HEK293T (cell line): Measurements from ENCODE around the gene CCDC80.

Source experiments
- CTCF ChIA-PET: fragments of 350-600 bp; formaldehyde crosslinking; extraction: SDS; loops from one replicate; lab custom pipeline; 2021; ENCODE audit warnings: antibody characterized with exemption, inconsistent platforms; lab: Yijun Ruan, JAX
- POLR2A ChIA-PET: fragments of 350-600 bp; formaldehyde crosslinking; extraction: SDS; loops from one replicate; lab custom pipeline; 2020; ENCODE audit warnings: antibody characterized with exemption, inconsistent platforms; lab: Yijun Ruan, JAX
- DNase-seq: peaks from one replicate; pipeline ENCODE4 v3.0.0; 2012; ENCODE audit warnings: mixed read lengths; ENCODE audit errors: extremely low spot score
- ARNT ChIP-seq: fragments of 450-650 bp; IDR thresholded peaks from 2 replicates; pipeline ENCODE4 v1.6.1; 2017; ENCODE audit warnings: mild to moderate bottlenecking
- BHLHE40 ChIP-seq: fragments of 450-650 bp; IDR thresholded peaks from 2 replicates; pipeline ENCODE4 v1.6.1; 2016; ENCODE audit warnings: mild to moderate bottlenecking, moderate library complexity, borderline replicate concordance
- CTBP1 ChIP-seq: fragments of 450-650 bp; IDR thresholded peaks from 2 replicates; pipeline ENCODE4 v1.6.1; 2016; ENCODE audit warnings: borderline replicate concordance
- ELF4 ChIP-seq: fragments of 450-650 bp; IDR thresholded peaks from 2 replicates; pipeline ENCODE4 v1.6.1; 2017; ENCODE audit warnings: antibody characterized with exemption
- FOXA1 ChIP-seq: fragments of 450-650 bp; IDR thresholded peaks from 2 replicates; pipeline ENCODE4 v1.6.1; 2016; ENCODE audit warnings: mild to moderate bottlenecking
- FOXK2 ChIP-seq: fragments of 450-650 bp; IDR thresholded peaks from 2 replicates; pipeline ENCODE4 v1.6.1; 2016; ENCODE audit warnings: mild to moderate bottlenecking
- FOXM1 ChIP-seq: fragments of 450-650 bp; IDR thresholded peaks from 2 replicates; pipeline ENCODE4 v1.6.1; 2017; ENCODE audit warnings: mild to moderate bottlenecking, borderline replicate concordance
- HDGF ChIP-seq: fragments of 450-650 bp; IDR thresholded peaks from 2 replicates; pipeline ENCODE4 v1.6.1; 2017; ENCODE audit warnings: antibody characterized with exemption, borderline replicate concordance
- L3MBTL2 ChIP-seq: fragments of 450-650 bp; conservative IDR thresholded peaks from 2 replicates; pipeline ENCODE4 v1.6.1; 2016; ENCODE audit warnings: mild to moderate bottlenecking
- LEF1 ChIP-seq: fragments of 450-650 bp; IDR thresholded peaks from 2 replicates; pipeline ENCODE4 v1.6.1; 2017; ENCODE audit warnings: mild to moderate bottlenecking, borderline replicate concordance
- NFRKB ChIP-seq: fragments of 450-650 bp; IDR thresholded peaks from 2 replicates; pipeline ENCODE4 v1.6.1; 2016; ENCODE audit warnings: mild to moderate bottlenecking, moderate library complexity
- PKNOX1 ChIP-seq: fragments of 450-650 bp; IDR thresholded peaks from 2 replicates; pipeline ENCODE4 v1.6.1; 2016
- SP1 ChIP-seq: fragments of 450-650 bp; IDR thresholded peaks from 2 replicates; pipeline ENCODE4 v1.6.1; 2017
- SUZ12 ChIP-seq: fragments of 450-650 bp; IDR thresholded peaks from 2 replicates; pipeline ENCODE4 v1.6.1; 2016; ENCODE audit warnings: mild to moderate bottlenecking
- TARDBP ChIP-seq: fragments of 450-650 bp; IDR thresholded peaks from 2 replicates; pipeline ENCODE4 v1.6.1; 2016
- ZNF384 ChIP-seq: fragments of 450-650 bp; IDR thresholded peaks from 2 replicates; pipeline ENCODE4 v1.6.1; 2016

CCDC80 gene

GRCh38 chr3:112623717-112624116 is 17.2 kb downstream of the CCDC80 start:
- ChIA-PET POLR2A (no interaction called here), CTCF (no interaction called here)
- no peak for TF ChIP-seq NFRKB
- TF ChIP-seq ELF4: no peak
- TF ChIP-seq HDGF: no peak
- TF ChIP-seq L3MBTL2: no peak
- no peak for TF ChIP-seq SUZ12
- no peak for TF ChIP-seq LEF1
- TF ChIP-seq TARDBP: no peak
- TF ChIP-seq FOXA1: no peak
- TF ChIP-seq ZNF384: no peak
- no peak for TF ChIP-seq BHLHE40
- no peak for TF ChIP-seq CTBP1
- TF ChIP-seq ARNT: no peak
- no peak for TF ChIP-seq SP1
- TF ChIP-seq FOXM1: no peak
- TF ChIP-seq FOXK2: no peak
- no peak for DNase-seq

GRCh38 chr3:112623213-112623612 is 17.7 kb downstream of the CCDC80 start:
- TF ChIP-seq LEF1: no peak
- TF ChIP-seq FOXA1: no peak
- TF ChIP-seq BHLHE40: no peak
- no peak for TF ChIP-seq L3MBTL2
- no peak for TF ChIP-seq ARNT
- ChIA-PET CTCF (no interaction called here), POLR2A (no interaction called here)
- DNase-seq: no peak

- TF ChIP-seq ARNT (no peak), TARDBP (no peak), NFRKB (no peak), HDGF (no peak), LEF1 (no peak), BHLHE40 (no peak), ELF4 (no peak), ZNF384 (no peak), L3MBTL2 (no peak)
- no peak for DNase-seq
- ChIA-PET POLR2A (no interaction called here), CTCF (interaction anchor here (0.7 to 1.2 kb wide), 2 partner anchors 16 to 116 kb away, joined by 3 to 5 read pairs; no protein-coding TSS in a partner anchor)
Observed at GRCh38 chr3:112619295-112619694, 21.6 kb downstream of the CCDC80 start.

GRCh38 chr3:112617285-112617684 is 23.7 kb downstream of the CCDC80 start:
- POLR2A ChIA-PET: no interaction called here
- TF ChIP-seq HDGF (no peak), FOXA1 (no peak), ARNT (no peak), PKNOX1 (no peak), SP1 (no peak), FOXK2 (no peak), NFRKB (no peak)
- CTCF ChIA-PET: no interaction called here
- DNase-seq: no peak

GRCh38 chr3:112615989-112616731 is 24.8 kb downstream of the CCDC80 start:
- CTCF ChIA-PET: no interaction called here
- TF ChIP-seq NFRKB: no peak
- TF ChIP-seq FOXM1: no peak
- TF ChIP-seq SUZ12: no peak
- no peak for TF ChIP-seq LEF1
- TF ChIP-seq CTBP1: no peak
- TF ChIP-seq ARNT: no peak
- TF ChIP-seq PKNOX1: no peak
- no peak for TF ChIP-seq ELF4
- no peak for TF ChIP-seq BHLHE40
- no peak for TF ChIP-seq L3MBTL2
- DNase-seq: no peak
- POLR2A ChIA-PET: no interaction called here

- no peak for DNase-seq
- ChIA-PET POLR2A (interaction anchor here (0.7 kb wide), 1 partner anchor 902 kb away, joined by 3 read pairs; no protein-coding TSS in a partner anchor), CTCF (interaction anchor here (0.6 to 1.6 kb wide), 2 partner anchors 29 to 500 kb away, joined by 3 to 8 read pairs; no protein-coding TSS in a partner anchor)
- no peak for TF ChIP-seq NFRKB
- TF ChIP-seq PKNOX1: no peak
Observed at GRCh38 chr3:112611752-112612515, 29.0 kb downstream of the CCDC80 start.
